ENCODE results near the gene TERT.

The TERT gene

GRCh38 chr5:1209896-1210776 lies 84.7 kb downstream of the TERT start:
- no peak for DNase-seq (ENCODE audit: low read depth)
- no peak for TF ChIP-seq CTCF (IDR thresholded peaks at IDR 0.05; ENCODE audit: insufficient read depth, low read depth, low read length, missing control alignments)
- H3K4me3 ChIP-seq (ENCODE audit: low read depth, low read length): no peak overlapping the region

- DNase-seq (ENCODE audit: low read depth): no peak
- H3K4me3 ChIP-seq (ENCODE audit: low read depth, low read length): no peak overlapping the region
- no peak for TF ChIP-seq CTCF (IDR thresholded peaks at IDR 0.05; ENCODE audit: insufficient read depth, low read depth, low read length, missing control alignments)
These were observed 85.4 kb downstream of the TERT start for GRCh38 chr5:1209489-1209852.

DNA sequence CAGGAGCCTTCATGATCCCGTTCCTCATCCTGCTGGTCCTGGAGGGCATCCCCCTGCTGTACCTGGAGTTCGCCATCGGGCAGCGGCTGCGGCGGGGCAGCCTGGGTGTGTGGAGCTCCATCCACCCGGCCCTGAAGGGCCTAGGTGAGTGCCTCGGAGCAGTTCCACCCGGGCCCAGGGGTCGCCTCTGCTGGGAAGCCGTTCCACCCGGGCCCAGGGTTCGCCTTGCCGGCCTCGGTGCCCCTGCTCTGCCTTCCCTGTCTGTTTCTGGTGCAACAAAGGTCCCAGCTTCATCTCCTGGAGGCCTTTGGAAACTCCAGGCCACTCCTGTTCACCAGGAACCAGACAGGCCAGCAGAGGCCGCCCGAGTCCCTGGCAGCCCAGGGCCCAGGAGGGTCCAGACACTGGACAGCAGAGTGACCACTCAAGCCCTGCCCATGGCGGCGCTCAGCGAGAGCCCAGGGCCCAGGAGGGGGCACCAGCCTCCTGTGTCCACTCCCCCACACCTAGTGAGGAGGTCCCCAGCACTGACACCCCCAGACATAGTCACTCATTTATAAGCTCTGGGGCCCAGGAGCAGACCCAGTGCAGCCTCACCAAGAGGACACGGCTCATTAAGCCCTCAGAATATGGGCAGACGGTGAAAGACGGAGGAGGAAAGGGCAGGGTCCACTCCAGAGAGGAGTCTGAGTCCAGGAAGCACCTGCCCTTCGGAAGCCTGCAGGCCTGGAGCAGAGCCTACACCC lies 86.0 kb downstream of the TERT start:
- H3K4me3 ChIP-seq (ENCODE audit: low read depth, low read length): no peak overlapping the region
- peak; percentile 10 for TF ChIP-seq CTCF (IDR thresholded peaks at IDR 0.05; ENCODE audit: insufficient read depth, low read depth, low read length, missing control alignments)
- DNase-seq (ENCODE audit: low read depth): no peak

DNA sequence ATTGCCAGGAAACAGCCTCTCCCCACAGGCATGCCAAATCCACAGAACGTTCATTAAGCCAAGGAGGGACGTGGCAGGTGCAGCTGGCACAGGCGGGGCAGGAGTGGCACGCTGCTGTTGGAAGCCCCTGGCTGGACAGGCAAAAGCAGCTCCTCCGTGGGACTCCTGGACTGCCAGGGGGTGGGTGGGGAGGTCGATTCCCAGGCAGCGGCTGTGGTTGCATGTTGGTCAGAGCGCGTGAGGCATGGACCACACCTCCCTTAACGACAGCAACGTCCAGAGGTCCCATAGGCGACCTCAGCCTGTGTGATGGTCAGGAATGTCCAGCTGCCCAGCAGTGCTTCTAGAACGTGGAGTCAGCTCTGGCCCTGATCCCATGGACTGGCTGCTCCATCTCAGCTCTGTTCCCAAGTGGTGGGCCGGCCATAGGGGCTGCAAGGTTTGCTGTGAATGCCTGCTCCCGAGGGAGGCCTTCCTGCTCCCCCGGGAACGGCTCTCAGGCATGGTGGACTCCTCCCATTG lies 86.6 kb downstream of the TERT start:
- H3K4me3 ChIP-seq (ENCODE audit: low read depth, low read length): no peak overlapping the region
- DNase-seq (ENCODE audit: low read depth): no peak
- TF ChIP-seq CTCF (IDR thresholded peaks at IDR 0.05; ENCODE audit: insufficient read depth, low read depth, low read length, missing control alignments): no peak

DNA sequence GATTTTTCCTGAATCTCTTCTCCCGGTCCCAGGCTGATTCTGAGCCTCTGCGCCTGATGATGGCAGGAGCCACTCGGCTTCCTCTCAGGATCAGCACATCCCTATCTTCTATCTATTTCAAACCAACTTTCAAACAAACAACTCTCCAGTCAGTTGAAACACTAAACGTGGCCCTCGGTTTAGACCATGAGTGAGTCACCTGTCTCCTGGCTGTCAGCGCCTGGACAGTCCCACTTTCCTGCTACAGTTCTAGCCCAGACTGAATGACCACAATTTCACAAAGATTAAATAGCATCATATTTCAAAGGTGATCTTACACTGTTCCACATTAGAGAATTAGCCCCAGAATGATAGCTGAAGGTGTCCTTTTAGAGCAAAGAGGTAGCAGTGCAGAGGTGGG lies 87.3 kb downstream of the TERT start:
- TF ChIP-seq CTCF (IDR thresholded peaks at IDR 0.05; ENCODE audit: insufficient read depth, low read depth, low read length, missing control alignments): no peak
- no peak overlapping the region for H3K4me3 ChIP-seq (ENCODE audit: low read depth, low read length)
- DNase-seq (ENCODE audit: low read depth): no peak

DNA sequence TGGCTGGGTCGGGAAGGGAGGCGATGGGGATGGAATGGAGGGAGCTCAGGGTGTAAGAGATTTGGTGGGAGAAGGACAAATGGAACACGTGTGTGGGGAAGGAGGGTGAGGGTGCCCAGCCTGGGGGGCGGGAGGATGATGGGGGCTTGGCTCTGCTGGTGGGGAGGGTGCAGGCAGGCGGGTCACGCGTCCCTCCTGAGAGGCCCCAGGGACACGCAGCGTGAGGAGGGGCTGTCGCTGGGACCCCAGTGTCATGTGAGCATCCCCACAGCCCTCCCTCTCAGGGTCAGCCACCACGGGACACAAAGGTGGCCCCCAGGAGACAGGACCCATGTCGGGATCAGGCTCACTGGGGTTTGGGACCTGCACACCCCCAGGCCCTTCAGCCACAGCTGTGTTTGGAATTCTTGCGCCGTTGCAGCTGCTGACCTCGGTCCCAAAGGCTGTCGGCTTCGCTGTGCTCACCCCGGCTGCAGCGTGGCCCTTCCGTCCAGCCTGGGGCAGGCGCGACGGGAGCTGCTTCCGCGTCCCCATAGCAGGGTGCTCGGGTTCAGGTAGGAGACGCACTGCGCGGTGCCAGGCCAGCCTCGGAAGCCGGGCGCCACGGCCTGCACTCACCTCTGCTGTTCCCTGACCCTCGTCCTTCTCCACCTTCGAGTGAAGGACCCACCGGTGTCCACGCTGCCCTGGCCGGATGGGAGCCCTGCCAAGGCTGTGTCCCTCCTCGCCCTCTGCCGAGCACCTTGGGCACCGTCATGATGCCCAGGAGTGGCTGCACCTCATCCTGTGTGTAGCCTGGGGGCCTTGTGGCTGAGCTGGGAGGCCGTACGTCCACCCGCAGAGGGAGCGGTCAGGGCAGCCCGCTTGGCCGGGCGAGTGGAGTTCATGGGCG lies 88.1 kb downstream of the TERT start:
- TF ChIP-seq CTCF (IDR thresholded peaks at IDR 0.05; ENCODE audit: insufficient read depth, low read depth, low read length, missing control alignments): no peak
- DNase-seq (ENCODE audit: low read depth): no peak

More for the DNA sequence above, 88.1 kb downstream of the TERT start:
- no peak overlapping the region for H3K4me3 ChIP-seq (ENCODE audit: low read depth, low read length)

Data from GM12865 (cell line).